ENCODE measurements around the gene ZNF275.
"Not testable (repeated sequence)": the region's sequence is repeated elsewhere in the genome, so short reads cannot be mapped to it uniquely, and the experiment has no call there.

The ZNF275 gene

GRCh38 chrX:153381684-153382532 lies 48.0 kb downstream of the ZNF275 start:
- ATAC-seq: peak; percentile 54
- DNase-seq: peak; percentile 6
- no peak overlapping the region for H3K27ac Mint-ChIP-seq
- H3K36me3 Mint-ChIP-seq (ENCODE audit: low read depth): no peaks in the 10 kb centered on the region
- H3K9me3 Mint-ChIP-seq: no peaks in the 10 kb centered on the region
- H3K4me1 Mint-ChIP-seq: no peaks in the 10 kb centered on the region
- H3K4me3 Mint-ChIP-seq: no peak overlapping the region
- no peaks in the 10 kb centered on the region for H3K27me3 Mint-ChIP-seq

- no peaks in the 10 kb centered on the region for H3K36me3 Mint-ChIP-seq (ENCODE audit: low read depth)
- H3K4me1 Mint-ChIP-seq: no peaks in the 10 kb centered on the region
- H3K9me3 Mint-ChIP-seq: no peaks in the 10 kb centered on the region
- H3K27ac Mint-ChIP-seq: no peak overlapping the region
- H3K27me3 Mint-ChIP-seq: no peaks in the 10 kb centered on the region
- no peak for ATAC-seq
- no peak for DNase-seq
- no peak overlapping the region for H3K4me3 Mint-ChIP-seq
Measured at GRCh38 chrX:153382563-153383482, 48.9 kb downstream of the ZNF275 start.

GRCh38 chrX:153384390-153384789 lies 50.4 kb downstream of the ZNF275 start:
- no peaks in the 10 kb centered on the region for H3K27me3 Mint-ChIP-seq
- ATAC-seq (no peak), DNase-seq (no peak)
- no peak overlapping the region for H3K4me3 Mint-ChIP-seq
- H3K4me1 Mint-ChIP-seq: no peaks in the 10 kb centered on the region
- no peaks in the 10 kb centered on the region for H3K36me3 Mint-ChIP-seq (ENCODE audit: low read depth)
- no peaks in the 10 kb centered on the region for H3K9me3 Mint-ChIP-seq
- no peak overlapping the region for H3K27ac Mint-ChIP-seq

- not testable (repeated sequence) for H3K27me3 Mint-ChIP-seq
Measured at GRCh38 chrX:153384973-153385372, 51.0 kb downstream of the ZNF275 start.

GRCh38 chrX:153386097-153386496 lies 52.1 kb downstream of the ZNF275 start:
- no peak overlapping the region for H3K4me3 Mint-ChIP-seq
- ATAC-seq: no peak
- H3K27me3 Mint-ChIP-seq: no peaks in the 10 kb centered on the region
- no peaks in the 10 kb centered on the region for H3K4me1 Mint-ChIP-seq
- no peak overlapping the region for H3K27ac Mint-ChIP-seq
- no peak for DNase-seq
- no peaks in the 10 kb centered on the region for H3K36me3 Mint-ChIP-seq (ENCODE audit: low read depth)
- no peaks in the 10 kb centered on the region for H3K9me3 Mint-ChIP-seq

More at GRCh38 chrX:153384973-153385372, 51.0 kb downstream of the ZNF275 start:
- H3K9me3 Mint-ChIP-seq; DNase-seq; H3K36me3 Mint-ChIP-seq (ENCODE audit: low read depth); H3K4me1 Mint-ChIP-seq; ATAC-seq; H3K4me3 Mint-ChIP-seq; H3K27ac Mint-ChIP-seq: not testable (repeated sequence)

GRCh38 chrX:153387345-153387744 lies 53.4 kb downstream of the ZNF275 start:
- DNase-seq (no peak), ATAC-seq (no peak)
- Mint-ChIP-seq H3K4me3 (no peak overlapping the region), H3K9me3 (no peaks in the 10 kb centered on the region), H3K27me3 (no peaks in the 10 kb centered on the region), H3K36me3 (ENCODE audit: low read depth) (no peaks in the 10 kb centered on the region), H3K27ac (no peak overlapping the region), H3K4me1 (no peaks in the 10 kb centered on the region)

GRCh38 chrX:153387987-153388721 lies 54.2 kb downstream of the ZNF275 start:
- Mint-ChIP-seq H3K27me3 (no peaks in the 10 kb centered on the region), H3K9me3 (no peaks in the 10 kb centered on the region), H3K4me3 (no peak overlapping the region), H3K4me1 (no peaks in the 10 kb centered on the region), H3K27ac (no peak overlapping the region), H3K36me3 (ENCODE audit: low read depth) (no peaks in the 10 kb centered on the region)
- ATAC-seq (no peak), DNase-seq (no peak)

- ATAC-seq (no peak), DNase-seq (no peak)
- Mint-ChIP-seq H3K27ac (no peak overlapping the region), H3K4me3 (no peak overlapping the region), H3K36me3 (ENCODE audit: low read depth) (no peaks in the 10 kb centered on the region), H3K9me3 (no peaks in the 10 kb centered on the region), H3K27me3 (no peaks in the 10 kb centered on the region), H3K4me1 (no peaks in the 10 kb centered on the region)
Measured at GRCh38 chrX:153388722-153389459, 54.9 kb downstream of the ZNF275 start.

- not testable (repeated sequence) for H3K9me3 Mint-ChIP-seq; H3K36me3 Mint-ChIP-seq (ENCODE audit: low read depth); H3K27ac Mint-ChIP-seq; H3K4me3 Mint-ChIP-seq; ATAC-seq; H3K4me1 Mint-ChIP-seq; DNase-seq; H3K27me3 Mint-ChIP-seq
Measured at GRCh38 chrX:153389460-153389768, 55.5 kb downstream of the ZNF275 start.

- H3K4me1 Mint-ChIP-seq: no peaks in the 10 kb centered on the region
- no peaks in the 10 kb centered on the region for H3K9me3 Mint-ChIP-seq
Measured at GRCh38 chrX:153392642-153393321, 58.8 kb downstream of the ZNF275 start.

GRCh38 chrX:153394612-153395011 lies 60.7 kb downstream of the ZNF275 start:
- Mint-ChIP-seq H3K4me1 (no peaks in the 10 kb centered on the region), H3K36me3 (ENCODE audit: low read depth) (no peaks in the 10 kb centered on the region), H3K9me3 (no peaks in the 10 kb centered on the region), H3K27ac (no peak overlapping the region), H3K4me3 (no peak overlapping the region), H3K27me3 (no peaks in the 10 kb centered on the region)
- no peak for ATAC-seq
- DNase-seq: no peak

More at GRCh38 chrX:153392642-153393321, 58.8 kb downstream of the ZNF275 start:
- H3K4me3 Mint-ChIP-seq: no peak overlapping the region
- no peaks in the 10 kb centered on the region for H3K27me3 Mint-ChIP-seq
- H3K27ac Mint-ChIP-seq: no peak overlapping the region
- DNase-seq (no peak), ATAC-seq (no peak)
- no peaks in the 10 kb centered on the region for H3K36me3 Mint-ChIP-seq (ENCODE audit: low read depth)

GRCh38 chrX:153395613-153396319 lies 61.8 kb downstream of the ZNF275 start:
- Mint-ChIP-seq H3K36me3 (ENCODE audit: low read depth) (no peaks in the 10 kb centered on the region), H3K27ac (no peak overlapping the region), H3K9me3 (no peaks in the 10 kb centered on the region), H3K4me1 (no peaks in the 10 kb centered on the region), H3K27me3 (no peaks in the 10 kb centered on the region), H3K4me3 (no peak overlapping the region)
- DNase-seq: no peak
- ATAC-seq: no peak

All from activated naive CD8-positive, alpha-beta T cell treated with anti-CD3 and anti-CD28 coated beads, Interleukin-2, amount 50 U/mL, for 24 hours (primary cell).